ENCODE measurements around the gene STK25.
"Not testable (repeated sequence)": the region's sequence is repeated elsewhere in the genome, so short reads cannot be mapped to it uniquely, and the experiment has no call there.

Gene STK25

DNA sequence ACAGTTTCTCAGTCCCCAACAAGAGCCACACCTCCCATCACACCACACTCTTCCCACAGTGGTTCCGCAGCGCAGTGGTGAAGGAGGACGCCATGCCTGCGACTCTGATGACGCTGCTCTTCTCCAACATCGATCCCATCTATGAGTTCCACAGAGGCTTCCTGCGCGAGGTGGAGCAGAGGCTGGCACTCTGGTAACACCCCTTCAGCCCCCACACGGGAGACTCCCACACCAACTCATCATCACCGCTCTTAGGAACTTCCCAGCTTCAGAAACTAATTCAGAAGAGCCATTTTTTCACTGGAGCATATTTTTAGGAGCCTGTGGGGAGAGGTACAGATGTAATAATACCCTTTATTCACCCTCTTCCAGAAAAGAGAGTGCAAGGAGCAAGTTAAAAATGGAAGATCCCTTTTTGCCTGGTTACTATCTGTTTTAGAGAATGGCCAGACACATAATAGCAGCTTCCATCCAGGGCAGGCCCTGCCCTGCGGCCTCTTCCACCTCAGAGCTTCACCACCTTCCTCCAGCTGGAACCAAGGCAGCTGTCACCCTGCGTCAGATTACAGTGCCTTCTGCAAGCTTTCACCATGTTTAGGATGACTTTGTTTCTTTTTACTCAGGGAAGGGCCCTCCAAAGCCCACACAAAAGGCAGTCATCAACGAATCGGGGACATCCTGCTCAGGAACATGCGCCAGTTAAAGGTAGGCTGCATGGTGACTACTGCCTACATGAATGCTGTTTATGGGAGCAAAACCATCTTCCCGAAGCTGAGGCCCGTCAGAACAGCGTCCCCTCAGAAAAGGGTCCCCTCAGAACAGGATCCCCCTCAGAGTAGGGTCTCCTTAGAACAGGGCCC, 44.9 kb downstream of the STK25 start:
- DNase-seq (ENCODE audit: low read depth) = no peak

DNA sequence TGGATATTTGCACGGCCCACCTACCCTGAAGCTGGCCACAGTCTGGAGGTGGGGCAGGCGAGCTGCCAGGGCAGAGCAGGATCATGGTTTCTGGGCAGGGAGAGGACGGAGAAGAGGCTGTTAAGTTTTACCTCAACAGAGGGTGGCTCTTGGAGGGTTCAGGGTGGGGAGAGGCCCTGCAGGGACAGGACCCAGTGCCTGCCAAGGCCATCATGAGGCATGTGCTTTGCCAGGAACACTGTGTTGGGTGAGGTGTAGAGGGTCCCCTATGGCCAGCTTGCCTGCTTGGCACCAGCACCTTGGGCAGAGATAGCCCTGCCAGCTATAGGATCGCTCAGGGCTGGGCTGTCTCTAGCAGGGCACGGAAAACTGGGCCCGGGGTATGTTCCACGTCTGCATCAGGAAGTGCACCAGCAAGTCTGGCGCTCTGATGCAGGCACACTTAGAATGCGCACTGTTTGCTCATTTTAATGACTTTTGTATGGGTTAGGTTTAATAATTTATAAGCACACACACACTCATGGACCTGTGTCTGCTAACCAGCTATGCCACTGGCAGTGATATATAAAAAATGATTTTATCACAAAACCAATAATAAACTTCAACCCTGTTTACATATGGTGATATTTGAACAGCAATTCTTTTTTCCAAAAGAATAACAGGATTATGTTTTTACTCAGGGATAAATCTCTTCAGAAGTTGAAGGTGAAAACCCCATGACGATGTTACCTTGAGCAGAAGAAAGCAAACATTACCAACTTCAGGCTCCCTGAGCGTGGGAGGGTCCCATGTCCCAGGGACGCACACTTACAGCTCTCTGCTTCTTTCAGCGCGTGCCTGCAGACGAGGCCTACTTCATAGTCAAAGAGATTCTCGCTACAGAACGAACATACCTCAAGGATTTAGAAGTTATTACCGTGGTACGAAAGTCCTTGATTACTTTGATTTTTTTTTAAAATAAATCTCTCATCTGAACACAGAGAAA, 46.4 kb downstream of the STK25 start:
- DNase-seq (ENCODE audit: low read depth) = no peak

DNA sequence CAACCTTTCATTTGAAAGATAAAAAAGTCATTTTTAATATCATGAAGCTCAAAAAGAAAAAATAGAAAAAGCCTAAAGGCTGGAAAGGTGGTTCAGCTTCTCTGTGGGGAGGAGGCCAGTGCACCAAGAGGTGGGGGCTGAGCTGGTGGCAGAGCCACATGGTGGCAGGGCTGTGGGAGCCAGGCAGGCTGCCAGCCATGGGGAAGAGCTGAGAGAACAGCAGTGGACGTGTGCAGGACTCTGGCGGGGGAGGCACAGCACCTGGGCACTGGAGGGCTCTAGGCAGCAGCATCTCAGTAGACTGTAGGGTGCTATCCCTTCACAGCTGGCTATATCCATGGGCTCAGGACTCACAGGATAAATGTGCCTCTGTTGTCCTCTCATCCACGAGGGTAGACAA, 47.8 kb downstream of the STK25 start:
- no peak for DNase-seq (ENCODE audit: low read depth)

DNA sequence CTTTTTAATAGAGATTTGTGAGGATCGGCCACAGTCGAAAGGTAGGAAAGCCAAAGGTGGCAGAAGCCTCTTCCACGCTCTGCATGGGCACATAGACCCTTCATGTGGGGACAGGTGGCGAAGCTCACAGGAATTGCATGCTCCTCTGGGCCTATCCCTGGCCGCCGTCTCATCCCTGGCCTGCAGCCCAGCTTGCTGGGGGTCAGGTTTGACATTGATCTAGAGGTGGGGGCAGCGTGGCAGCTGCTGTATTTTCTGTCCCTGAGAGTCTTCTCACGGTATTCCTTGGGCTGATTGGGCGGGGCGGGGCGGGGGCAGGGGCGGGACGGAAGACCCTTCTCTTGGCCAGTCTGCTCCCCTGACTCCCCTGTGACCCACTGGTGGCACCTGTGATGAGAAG, 48.9 kb downstream of the STK25 start:
- DNase-seq (ENCODE audit: low read depth) = no peak

DNA sequence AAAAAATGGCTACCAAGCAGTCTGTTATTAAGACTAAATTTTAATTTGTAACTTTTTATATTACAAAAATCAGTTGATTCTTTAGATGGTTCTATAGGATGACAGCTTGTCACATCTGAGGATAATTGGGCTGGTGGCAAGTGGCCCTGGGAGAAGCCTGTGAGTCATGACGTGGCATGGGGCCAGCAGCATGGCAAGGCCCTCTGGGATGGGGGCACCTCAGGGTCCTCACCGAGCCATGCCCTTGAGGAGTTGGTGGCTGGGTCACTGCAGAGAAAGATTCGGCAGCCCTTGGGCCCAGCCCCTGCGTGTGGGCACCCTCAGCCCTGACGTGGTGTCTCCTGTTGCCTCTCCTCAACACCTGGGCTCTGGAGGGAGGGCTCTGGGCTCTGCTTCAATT, 49.7 kb downstream of the STK25 start:
- no peak for DNase-seq (ENCODE audit: low read depth)

DNA sequence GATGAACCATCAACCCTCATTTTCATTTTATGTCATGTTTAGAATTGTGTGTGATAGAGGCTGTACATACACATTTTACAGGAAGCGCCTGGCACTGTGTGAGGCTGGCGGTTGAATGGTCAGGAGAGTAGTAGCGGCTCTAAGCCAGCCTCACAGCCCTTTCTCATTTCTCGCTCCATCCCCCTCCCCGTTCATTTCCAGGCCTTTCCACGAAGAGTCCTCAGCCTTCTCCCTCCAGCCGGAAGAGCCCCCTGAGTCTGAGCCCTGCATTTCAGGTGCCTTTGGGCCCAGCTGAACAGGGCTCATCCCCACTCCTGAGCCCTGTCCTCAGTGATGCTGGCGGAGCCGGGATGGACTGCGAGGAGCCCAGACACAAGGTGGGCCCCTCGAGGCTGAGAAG, 51.8 kb downstream of the STK25 start:
- DNase-seq (ENCODE audit: low read depth) = no peak

DNA sequence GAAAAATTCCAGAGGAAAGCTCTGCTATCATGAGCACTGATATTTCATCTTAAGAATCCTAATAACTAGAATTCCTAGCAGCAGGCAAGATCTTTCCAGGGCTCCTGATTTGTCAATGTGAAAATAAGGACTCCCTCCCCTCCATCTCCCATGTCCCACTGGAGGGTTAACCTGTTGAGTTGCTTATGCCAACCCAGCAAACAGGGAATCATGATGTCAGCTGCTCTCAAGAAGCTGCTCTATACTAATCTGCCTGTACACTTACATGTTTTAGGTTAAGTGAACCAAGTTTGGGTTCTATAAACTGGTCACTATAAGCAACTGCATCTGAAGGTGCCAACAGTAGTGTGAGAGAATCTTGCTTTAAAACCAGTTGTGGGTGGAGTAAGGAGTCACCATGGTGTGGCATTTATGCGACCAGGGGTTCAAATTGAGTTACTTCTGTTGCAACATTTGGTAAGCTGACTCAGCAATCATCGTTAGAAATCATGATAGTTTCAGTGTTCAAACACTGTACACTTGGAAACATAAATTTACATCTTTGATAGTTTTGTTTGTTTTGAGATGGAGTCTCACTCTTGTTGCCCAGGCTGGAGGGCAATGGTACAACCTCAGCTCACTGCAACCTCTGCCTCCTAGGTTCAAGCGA, 53.4 kb downstream of the STK25 start:
- no peak for DNase-seq (ENCODE audit: low read depth)

DNA sequence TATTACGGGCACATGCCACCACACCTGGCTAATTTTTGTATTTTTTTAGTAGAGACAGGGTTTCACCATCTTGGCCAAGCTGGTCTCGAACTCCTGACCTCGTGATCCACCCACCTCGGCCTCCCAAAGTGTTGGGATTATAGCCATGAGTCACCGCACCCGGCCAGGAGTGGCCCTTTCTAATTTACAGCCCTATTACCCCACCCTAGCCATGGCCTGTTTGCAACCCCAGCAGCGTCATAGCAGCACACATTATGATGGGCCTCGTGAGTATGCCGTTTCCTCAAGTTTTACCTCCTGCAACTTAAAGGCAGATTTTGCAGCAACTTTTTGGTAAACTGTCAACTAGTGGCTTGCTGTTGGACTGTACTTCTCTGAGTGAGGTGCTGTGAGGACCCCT, 54.5 kb downstream of the STK25 start:
- not testable (repeated sequence) for DNase-seq (ENCODE audit: low read depth)

DNA sequence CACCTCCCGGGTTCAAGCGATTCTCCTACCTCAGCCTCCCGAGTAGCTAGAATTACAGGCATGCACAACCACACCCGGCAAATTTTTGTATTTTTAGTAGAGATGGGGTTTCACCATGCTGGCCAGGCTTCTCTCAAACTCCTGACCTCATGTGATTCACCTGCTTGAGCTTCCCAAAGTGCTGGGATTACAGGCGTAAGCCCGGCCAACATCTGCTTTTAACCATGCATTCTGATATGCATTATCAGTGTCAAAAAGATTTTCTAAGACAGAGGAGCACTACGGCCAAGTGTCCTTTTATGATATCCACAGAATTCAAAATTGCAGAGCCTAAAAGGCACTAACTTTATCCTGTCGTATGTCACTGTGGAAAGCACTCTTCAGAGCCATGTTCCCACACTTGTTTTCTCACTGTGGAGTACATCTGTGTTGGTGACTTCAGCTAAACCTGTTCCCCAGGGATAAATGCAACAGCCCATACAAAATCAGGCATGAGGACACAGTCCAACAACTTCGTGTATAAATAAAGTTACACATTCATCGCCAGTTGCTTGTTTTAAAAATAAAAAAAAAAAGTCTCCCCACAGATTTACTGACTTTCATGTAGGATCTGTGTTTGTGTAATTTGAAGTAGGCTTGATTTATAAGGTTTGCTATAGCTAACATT, 56.4 kb downstream of the STK25 start:
- DNase-seq (ENCODE audit: low read depth) = no peak

DNA sequence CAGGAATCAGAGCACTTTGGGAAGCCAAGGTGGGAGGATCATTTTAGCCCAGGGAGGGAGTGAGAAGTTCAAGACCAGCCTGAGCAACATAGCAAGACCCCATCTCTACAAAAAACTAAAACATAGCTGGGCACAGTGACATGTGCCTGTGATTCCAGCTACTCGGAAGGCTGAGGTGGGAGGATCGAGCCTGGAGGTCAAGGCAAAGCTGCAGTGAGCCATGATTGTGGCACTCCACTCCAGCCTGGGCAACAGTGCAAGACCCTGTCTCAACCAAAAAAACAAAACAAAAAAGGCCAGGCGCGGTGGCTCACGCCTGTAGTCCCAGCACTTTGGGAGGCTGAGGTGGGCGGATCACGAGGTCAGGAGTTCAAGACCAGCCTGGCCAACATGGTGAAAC, 58.3 kb downstream of the STK25 start:
- DNase-seq (ENCODE audit: low read depth) = not testable (repeated sequence)

DNA sequence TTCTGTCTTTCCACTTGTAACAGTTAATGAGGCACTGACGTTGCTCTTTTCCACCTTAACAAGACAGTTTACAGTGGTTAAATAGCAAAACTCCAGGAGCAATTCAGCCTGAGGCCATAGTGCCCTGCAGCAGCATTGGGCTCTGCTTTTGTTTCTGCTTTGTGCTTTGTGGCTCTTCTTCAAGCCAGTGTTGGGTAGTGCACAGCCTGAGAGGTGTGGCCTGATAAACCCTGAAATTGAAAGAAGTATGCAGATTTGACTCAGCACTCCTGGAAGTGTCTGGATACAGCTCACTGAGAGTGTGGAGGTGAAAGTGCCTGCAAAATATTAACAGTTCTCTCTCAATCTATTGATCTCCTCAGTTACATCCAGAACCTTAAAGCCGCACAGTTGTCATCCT, 63.0 kb downstream of the STK25 start:
- DNase-seq (ENCODE audit: low read depth) = no peak

DNA sequence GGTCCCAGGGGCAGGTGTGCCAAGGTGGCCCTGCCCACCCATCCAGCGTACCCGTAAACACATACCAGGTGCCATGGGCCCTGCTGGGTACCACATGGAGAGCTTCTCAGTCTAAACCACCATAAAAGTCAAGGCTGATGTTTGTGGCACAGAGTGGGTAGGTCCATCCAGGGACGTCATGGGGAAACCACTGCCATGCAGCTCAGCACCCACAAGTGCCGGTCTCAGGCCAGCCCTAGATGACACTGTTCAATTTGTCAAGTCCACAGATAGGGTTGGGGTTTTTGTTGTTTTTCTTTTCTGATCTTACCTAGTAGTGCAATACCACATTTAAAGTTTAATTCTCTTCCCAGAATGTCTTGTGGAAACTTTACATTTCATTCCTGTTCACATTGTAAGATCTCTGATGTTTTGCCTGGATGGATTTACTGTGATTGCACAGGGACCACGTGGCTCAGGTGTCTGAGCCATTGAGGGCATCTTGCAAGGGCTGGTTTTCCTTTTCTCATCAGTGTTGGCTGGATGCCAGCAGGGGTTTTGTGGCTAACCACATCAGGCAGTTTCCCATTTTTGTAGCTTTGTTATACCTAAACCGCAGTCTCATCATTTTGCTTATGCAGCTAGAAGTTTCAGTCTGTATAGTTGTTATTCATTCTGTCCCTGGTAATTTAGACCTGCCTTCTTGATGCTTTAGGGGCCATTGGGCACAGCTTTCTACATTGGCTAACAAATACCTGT, 64.7 kb downstream of the STK25 start:
- peak; percentile 90 for DNase-seq (ENCODE audit: low read depth)

Measured in stimulated activated CD8-positive, alpha-beta memory T cell treated with anti-CD3 and anti-CD28 coated beads, Interleukin-7, amount 100 ng/mL, for 24 hours (primary cell).